BLaER1 (cell line): ENCODE measurements around the gene UBE2M.

Source experiments
- H3K27ac ChIP-seq: shearing (Covaris generic); formaldehyde crosslinking; 2 replicates; pipeline ENCODE4 v1.8.1; 2022
- H3K27me3 ChIP-seq: shearing (Covaris generic); formaldehyde crosslinking; 2 replicates; pipeline ENCODE4 v1.8.1; 2022
- H3K36me3 ChIP-seq: shearing (Covaris generic); formaldehyde crosslinking; 2 replicates; pipeline ENCODE4 v1.8.1; 2022
- H3K4me1 ChIP-seq: shearing (Covaris generic); formaldehyde crosslinking; 2 replicates; pipeline ENCODE4 v1.8.1; 2022
- H3K4me2 ChIP-seq: shearing (Covaris generic); formaldehyde crosslinking; 2 replicates; pipeline ENCODE4 v1.8.1; 2022
- H3K4me3 ChIP-seq: shearing (Covaris generic); formaldehyde crosslinking; 2 replicates; pipeline ENCODE4 v1.8.1; 2022
- H3K9ac ChIP-seq: shearing (Covaris generic); formaldehyde crosslinking; 2 replicates; pipeline ENCODE4 v1.8.1; 2022
- H3K9me3 ChIP-seq: shearing (Covaris generic); formaldehyde crosslinking; 2 replicates; pipeline ENCODE4 v1.8.1; 2022
- H4K20me1 ChIP-seq: shearing (Covaris generic); formaldehyde crosslinking; 2 replicates; pipeline ENCODE4 v1.8.1; 2022
- Cebpa-rat ChIP-seq: shearing (Covaris generic); IDR thresholded peaks from 2 replicates; pipeline ENCODE4 v1.8.1; 2022

UBE2M gene

GRCh38 chr19:58538257-58539168, 19.9 kb downstream of the UBE2M start:
- Histone ChIP-seq H3K4me1 (peaks cover 39% of the 10 kb centered on the region), H3K36me3 (no peaks in the 10 kb centered on the region), H3K4me2 (peak overlapping the region; percentile 89), H3K27me3 (no peaks in the 10 kb centered on the region), H3K9me3 (no peaks in the 10 kb centered on the region), H3K27ac (peak overlapping the region; percentile 94), H3K9ac (peak overlapping the region; percentile 81), H4K20me1 (no peaks in the 10 kb centered on the region), H3K4me3 (peak overlapping the region; percentile 65)
- TF ChIP-seq Cebpa-rat, result no peak

DNA sequence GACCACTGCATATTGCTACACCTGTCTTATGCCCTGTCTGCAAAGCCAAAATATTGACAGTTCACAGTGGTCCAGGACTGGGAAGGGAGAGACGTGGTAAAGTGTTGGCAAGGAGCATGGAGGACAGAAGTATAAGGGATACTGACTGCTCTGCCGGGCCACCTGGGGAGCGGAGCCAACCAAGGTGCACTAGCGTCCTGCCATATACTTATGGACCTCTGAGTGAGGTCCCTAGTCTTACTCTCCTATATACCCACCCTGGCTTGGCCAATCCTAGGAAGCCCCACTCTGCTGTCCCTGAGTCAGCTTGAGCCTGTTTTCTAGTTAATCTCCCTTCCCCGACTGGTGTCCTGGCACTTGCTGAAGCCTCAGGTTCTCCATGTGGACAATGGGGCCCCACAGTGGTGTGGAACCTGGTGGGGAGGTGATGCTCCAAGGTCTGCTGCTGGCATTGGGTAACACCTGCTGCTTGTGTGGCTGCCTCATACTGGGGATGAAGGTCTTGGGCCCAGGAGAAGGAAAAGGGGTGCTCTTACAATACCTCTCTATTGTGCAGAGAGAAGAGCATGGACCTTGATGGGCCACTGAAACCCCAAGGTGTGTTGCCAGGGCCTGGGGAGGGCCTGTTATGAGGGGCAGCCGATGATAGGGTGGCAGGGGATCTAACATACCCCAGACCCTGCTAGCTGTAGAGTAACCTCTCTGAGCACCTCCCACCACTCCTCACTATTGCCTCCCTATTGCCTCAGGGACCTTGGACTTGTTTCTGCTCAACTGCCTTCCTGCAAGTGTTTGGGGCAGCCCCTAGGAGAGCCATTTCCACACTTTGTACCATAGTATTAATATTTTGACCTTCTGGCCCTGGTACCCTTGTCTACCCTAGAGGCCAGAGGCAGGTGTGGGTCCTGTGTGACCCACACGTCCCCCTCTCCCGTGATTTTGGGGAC, 21.3 kb downstream of the UBE2M start:
- Histone ChIP-seq H3K27ac (peak overlapping the region; percentile 94), H3K27me3 (no peaks in the 10 kb centered on the region), H3K4me2 (peak overlapping the region; percentile 89), H3K9me3 (no peaks in the 10 kb centered on the region), H3K4me1 (peaks cover 28% of the 10 kb centered on the region), H4K20me1 (no peaks in the 10 kb centered on the region), H3K36me3 (no peaks in the 10 kb centered on the region), H3K9ac (peak overlapping the region; percentile 81), H3K4me3 (0 out of 2 replicates have a peak overlapping the region, but pooled peaks have one; percentile 65)
- TF ChIP-seq Cebpa-rat, result no peak

DNA sequence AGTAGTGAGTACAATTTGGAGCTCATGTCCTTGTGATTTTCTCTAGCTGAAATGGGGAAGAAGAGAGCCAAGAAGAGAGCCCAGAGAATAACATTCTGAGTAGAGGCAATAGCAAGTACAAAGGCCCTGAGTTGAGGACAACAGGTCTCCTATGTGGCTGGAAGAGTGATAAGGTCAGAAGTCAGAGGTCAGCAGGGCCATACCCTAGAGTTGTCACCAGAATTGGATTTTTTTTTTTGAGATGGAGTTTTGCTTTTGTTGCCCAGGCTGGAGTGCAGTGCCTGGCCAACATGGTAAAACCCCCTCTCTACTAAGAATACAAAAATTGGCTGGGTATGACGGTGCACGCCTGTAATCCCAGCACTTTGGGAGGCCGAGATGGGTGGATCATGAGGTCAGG, 22.6 kb downstream of the UBE2M start:
- H3K27me3 ChIP-seq, result no peaks in the 10 kb centered on the region
- no peak overlapping the region for H3K9ac ChIP-seq
- H3K36me3 ChIP-seq, result no peaks in the 10 kb centered on the region
- peaks cover 28% of the 10 kb centered on the region for H3K4me1 ChIP-seq
- no peak for TF ChIP-seq Cebpa-rat
- no peak overlapping the region for H3K4me2 ChIP-seq
- H4K20me1 ChIP-seq, result no peaks in the 10 kb centered on the region
- no peak overlapping the region for H3K27ac ChIP-seq
- H3K4me3 ChIP-seq, result no peak overlapping the region
- H3K9me3 ChIP-seq, result no peaks in the 10 kb centered on the region

- Histone ChIP-seq H3K4me1 (no peaks in the 10 kb centered on the region), H3K9ac (no peak overlapping the region), H3K27me3 (no peaks in the 10 kb centered on the region), H4K20me1 (no peaks in the 10 kb centered on the region), H3K4me2 (no peak overlapping the region), H3K27ac (no peak overlapping the region), H3K4me3 (no peak overlapping the region), H3K36me3 (no peaks in the 10 kb centered on the region), H3K9me3 (no peaks in the 10 kb centered on the region)
- TF ChIP-seq Cebpa-rat, result no peak
Observed at GRCh38 chr19:58531034-58531840, 27.2 kb downstream of the UBE2M start.

- Histone ChIP-seq H3K36me3 (no peaks in the 10 kb centered on the region), H3K9me3 (no peaks in the 10 kb centered on the region), H3K9ac (no peak overlapping the region), H3K4me3 (no peak overlapping the region), H3K4me2 (no peak overlapping the region), H3K27ac (no peak overlapping the region), H3K27me3 (no peaks in the 10 kb centered on the region), H3K4me1 (no peaks in the 10 kb centered on the region), H4K20me1 (no peaks in the 10 kb centered on the region)
- no peak for TF ChIP-seq Cebpa-rat
Observed at GRCh38 chr19:58529405-58529804, 29.0 kb downstream of the UBE2M start.

GRCh38 chr19:58522709-58523108, 35.7 kb downstream of the UBE2M start:
- peaks cover 17% of the 10 kb centered on the region for H3K4me1 ChIP-seq
- no peak overlapping the region for H3K4me3 ChIP-seq
- H3K27me3 ChIP-seq, result no peaks in the 10 kb centered on the region
- no peak overlapping the region for H3K27ac ChIP-seq
- peaks cover 10% of the 10 kb centered on the region for H4K20me1 ChIP-seq
- H3K9ac ChIP-seq, result no peak overlapping the region
- H3K9me3 ChIP-seq, result no peaks in the 10 kb centered on the region
- H3K36me3 ChIP-seq, result no peaks in the 10 kb centered on the region
- H3K4me2 ChIP-seq, result no peak overlapping the region
- TF ChIP-seq Cebpa-rat, result no peak

GRCh38 chr19:58521651-58522050, 36.8 kb downstream of the UBE2M start:
- TF ChIP-seq Cebpa-rat, result no peak

DNA sequence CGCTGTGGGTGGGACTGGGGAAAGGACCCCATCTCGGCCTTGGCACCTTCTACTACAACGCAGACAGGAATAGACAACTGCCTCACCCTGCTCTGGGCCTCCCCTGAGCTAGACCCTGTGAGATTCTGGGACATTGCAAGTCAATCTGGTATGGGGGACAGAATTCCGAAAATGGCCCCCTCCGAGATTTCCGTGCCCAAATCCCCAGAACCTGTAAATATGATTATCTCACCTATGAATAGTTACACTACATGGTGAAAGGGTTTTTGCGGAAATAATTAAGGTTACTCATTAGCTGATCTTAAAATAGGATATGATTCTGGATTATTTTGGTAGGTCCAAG, 38.2 kb downstream of the UBE2M start:
- Histone ChIP-seq H3K27ac (peak overlapping the region; percentile 96), H3K4me1 (peaks cover 34% of the 10 kb centered on the region)

More at GRCh38 chr19:58521651-58522050, 36.8 kb downstream of the UBE2M start:
- Histone ChIP-seq H3K4me1 (peaks cover 22% of the 10 kb centered on the region), H3K4me3 (no peak overlapping the region), H3K27me3 (no peaks in the 10 kb centered on the region), H3K9me3 (no peaks in the 10 kb centered on the region), H3K27ac (no peak overlapping the region), H4K20me1 (peaks cover 18% of the 10 kb centered on the region), H3K9ac (no peak overlapping the region), H3K36me3 (peaks cover 9% of the 10 kb centered on the region), H3K4me2 (no peak overlapping the region)

More for the DNA sequence above, 38.2 kb downstream of the UBE2M start:
- Histone ChIP-seq H3K4me3 (peak overlapping the region; percentile 86), H3K36me3 (peaks cover 23% of the 10 kb centered on the region), H3K9me3 (no peaks in the 10 kb centered on the region), H3K27me3 (no peaks in the 10 kb centered on the region), H3K4me2 (peak overlapping the region; percentile 97), H3K9ac (peak overlapping the region; percentile 93), H4K20me1 (peaks cover 28% of the 10 kb centered on the region)
- TF ChIP-seq Cebpa-rat, result no peak
